Stimulated activated CD8-positive, alpha-beta memory T cell treated with anti-CD3 and anti-CD28 coated beads, Interleukin-15, amount 100 ng/mL, for 24 hours (primary cell): Measurements from ENCODE around the gene ERBB4.
"Not testable (repeated sequence)": the region's sequence is repeated elsewhere in the genome, so short reads cannot be mapped to it uniquely, and the experiment has no call there.

Source experiments
- DNase-seq: peaks from one replicate; pipeline ENCODE4 v3.0.0-alpha.2; 2020; ENCODE audit warnings: low read depth

Gene ERBB4

DNA sequence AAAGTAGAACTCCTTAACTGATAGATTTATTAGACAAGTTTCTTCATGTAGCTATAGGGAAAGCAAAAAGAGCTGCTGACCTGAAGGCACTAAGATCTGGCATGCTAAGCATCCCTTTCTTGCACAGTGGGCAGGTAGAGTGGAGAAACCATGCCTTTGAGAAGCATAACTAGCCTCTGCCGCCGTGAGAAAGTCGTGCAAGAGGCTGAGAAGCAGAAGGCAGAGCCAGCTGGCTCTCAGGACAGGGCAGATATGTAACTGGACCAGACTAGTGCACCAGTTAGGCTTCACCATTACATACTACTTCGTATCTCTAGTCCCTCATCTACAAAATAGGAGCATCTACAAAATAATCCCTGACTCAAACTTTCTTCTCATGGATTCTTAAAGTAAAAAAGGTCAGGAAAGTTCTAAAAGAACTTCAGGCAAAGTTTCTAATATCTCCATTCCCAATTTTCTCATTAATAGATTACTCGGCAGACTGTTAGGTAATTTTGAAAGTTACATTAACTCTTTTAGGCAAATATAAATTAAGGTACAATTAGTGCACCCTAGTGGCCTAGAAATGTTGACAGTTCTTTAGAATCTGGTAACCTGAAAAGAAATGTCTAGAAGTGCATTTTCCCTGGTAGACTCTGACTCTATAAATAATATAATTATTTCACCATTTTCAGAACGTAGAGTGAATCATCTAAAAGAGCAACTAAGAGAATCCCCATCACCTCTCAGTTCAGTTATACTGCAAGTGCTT, 10.3 kb downstream of the ERBB4 start:
- DNase-seq, result no peak

- DNase-seq, result no peak
Observed at GRCh38 chr2:212526059-212526458, 12.5 kb downstream of the ERBB4 start.

DNA sequence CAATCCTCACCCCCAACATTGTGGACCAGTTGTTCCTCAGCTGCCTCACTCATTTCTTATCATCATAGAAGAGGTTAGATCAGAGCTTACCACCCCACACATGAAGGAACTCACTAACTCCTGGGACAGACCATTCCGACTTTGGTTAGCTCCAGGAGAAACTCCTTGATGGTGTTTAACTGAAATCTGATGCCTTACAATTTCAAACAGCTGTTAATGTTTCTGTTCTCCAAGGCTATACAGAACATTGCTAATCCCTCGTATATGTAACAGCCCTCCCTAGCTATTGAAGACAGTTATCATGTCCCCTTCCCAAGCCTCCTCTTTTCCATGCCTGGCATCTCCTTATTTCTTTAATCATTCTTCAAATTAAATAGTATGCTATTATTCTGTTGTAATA, 14.8 kb downstream of the ERBB4 start:
- no peak for DNase-seq

GRCh38 chr2:212520340-212520739, 18.3 kb downstream of the ERBB4 start:
- DNase-seq, result no peak

- no peak for DNase-seq
Observed at GRCh38 chr2:212517693-212518092, 20.9 kb downstream of the ERBB4 start.

- no peak for DNase-seq
Observed at GRCh38 chr2:212505586-212505985, 33.0 kb downstream of the ERBB4 start.

- DNase-seq, result no peak
Observed at GRCh38 chr2:212495046-212495445, 43.6 kb downstream of the ERBB4 start.

DNA sequence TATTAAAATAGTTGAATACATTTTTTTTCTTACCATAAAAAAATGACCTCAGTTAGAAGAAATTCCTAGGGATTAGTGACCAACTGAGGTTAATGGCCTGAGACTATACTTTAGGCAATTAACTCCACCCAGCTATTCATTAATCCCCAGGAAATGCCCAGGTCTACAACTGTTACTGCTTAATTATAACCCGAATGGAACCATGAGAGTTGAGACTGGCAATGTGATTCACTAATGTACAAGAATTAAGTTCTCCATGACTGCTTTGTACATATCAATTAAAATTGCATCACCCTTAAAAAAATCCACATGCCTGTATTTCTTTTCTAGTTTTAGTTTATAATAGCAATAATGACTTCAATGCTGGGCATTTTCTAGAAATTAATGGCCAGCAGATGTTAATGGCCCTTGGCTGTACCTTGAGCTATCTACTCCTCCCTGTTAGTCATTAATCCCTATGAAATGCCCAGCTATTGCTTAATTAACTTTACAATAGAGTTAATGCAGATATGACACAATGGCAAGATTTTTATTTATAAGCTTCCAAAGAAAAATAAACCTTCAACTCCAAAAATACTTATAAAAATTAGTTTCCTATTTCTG, 44.1 kb downstream of the ERBB4 start:
- no peak for DNase-seq

- DNase-seq, result no peak
Observed at GRCh38 chr2:212489719-212490346, 48.8 kb downstream of the ERBB4 start.

- no peak for DNase-seq
Observed at GRCh38 chr2:212488611-212489010, 50.0 kb downstream of the ERBB4 start.

DNA sequence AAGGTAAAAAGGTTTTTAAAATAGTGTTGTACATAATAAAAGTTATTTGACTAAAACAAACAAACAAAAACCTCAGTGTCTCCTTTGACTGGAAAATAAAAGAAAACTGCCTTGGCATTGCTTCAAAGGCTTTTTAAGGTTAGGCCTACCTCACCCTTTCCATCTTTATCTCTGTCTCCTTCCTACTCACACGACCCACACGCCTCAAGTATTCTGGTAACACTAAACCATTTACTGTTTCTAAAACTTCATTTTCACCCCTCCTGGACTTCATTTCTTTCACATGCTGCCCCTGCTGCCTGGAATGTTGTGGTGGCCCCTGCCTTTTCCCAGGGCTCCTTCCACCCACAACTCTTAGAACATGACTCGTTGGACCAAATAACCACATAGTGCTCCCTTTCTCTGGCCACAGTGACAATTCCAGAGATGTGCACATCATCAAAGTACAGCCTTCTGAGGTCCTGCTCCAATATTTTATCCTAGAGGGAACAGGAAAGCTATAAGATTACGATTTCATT, 54.0 kb downstream of the ERBB4 start:
- no peak for DNase-seq

DNA sequence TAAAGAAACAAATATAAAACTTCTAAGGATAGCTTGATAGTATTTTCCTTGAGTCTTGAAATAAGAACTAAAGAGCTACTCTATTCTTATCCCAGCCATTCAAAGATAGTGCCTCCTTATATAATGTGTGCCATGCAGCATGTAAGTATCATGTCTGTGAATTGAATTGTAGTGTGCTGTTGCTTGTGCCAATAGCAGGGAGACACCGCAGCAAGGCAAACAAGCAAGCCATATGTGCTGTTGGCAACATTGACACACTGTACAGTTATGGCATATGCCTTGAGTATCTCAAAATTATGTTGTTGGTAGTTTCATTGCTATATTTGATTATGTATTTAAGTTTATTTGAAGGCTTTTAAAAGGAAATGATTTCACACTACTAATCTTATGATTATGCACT, 58.2 kb downstream of the ERBB4 start:
- DNase-seq, result no peak

DNA sequence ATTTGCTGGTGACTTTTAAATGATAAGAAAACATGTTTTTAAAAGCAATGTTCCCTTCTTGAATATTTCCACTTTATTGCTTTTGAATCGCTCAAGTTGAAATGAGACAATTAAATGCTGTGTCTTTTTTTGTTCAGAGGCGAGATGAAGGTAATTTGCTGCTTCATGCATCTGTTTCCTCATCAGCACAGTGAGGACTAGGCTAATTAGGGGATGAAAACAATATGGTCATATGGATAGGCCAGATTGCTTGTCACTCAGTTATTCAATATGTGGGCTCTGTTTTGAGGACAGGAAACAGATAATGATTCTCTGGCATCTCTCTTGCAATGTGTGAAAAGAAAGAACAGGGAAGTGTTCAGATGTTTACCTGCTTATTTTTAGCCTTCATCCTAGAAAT, 61.0 kb downstream of the ERBB4 start:
- no peak for DNase-seq

GRCh38 chr2:212473211-212473610, 65.4 kb downstream of the ERBB4 start:
- no peak for DNase-seq

DNA sequence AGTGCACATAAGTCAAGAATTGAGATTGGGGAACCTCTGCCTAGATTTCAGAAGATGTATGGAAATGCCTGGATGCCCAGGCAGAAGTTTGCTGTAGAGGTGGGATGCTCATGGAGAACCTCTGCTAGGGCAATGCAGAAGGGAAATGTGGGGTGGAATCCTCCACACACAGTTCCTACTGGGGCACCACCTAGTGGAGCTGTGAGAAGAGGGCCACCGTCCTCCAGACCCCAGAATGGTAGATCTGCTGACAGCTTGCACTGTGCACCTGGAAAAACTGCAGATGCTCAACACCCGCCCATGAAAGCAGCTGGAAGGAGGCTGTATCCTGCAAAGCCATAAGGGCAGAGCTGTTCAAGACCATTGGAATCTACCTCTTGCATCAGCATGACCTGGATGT, 71.1 kb downstream of the ERBB4 start:
- not testable (repeated sequence) for DNase-seq

- no peak for DNase-seq
Observed at GRCh38 chr2:212465456-212465855, 73.1 kb downstream of the ERBB4 start.

DNA sequence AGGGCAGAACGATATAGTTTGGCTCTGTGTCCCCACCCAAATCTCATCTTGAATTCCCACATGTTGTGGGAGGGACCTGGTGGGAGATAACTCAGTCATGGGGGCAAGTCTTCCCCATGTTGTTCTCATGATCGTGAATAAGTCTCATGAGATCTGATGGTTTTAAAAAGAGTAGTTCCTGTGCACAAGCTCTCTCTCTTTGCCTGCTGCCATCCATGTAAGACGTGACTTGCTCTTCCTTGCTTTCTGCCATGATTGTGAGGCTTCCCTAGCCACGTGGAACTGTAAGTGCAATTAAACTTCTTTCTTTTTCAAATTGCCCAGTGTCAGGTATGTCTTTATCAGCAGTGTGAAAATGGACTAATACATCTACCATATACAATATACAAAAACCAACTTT, 76.9 kb downstream of the ERBB4 start:
- DNase-seq, result not testable (repeated sequence)

DNA sequence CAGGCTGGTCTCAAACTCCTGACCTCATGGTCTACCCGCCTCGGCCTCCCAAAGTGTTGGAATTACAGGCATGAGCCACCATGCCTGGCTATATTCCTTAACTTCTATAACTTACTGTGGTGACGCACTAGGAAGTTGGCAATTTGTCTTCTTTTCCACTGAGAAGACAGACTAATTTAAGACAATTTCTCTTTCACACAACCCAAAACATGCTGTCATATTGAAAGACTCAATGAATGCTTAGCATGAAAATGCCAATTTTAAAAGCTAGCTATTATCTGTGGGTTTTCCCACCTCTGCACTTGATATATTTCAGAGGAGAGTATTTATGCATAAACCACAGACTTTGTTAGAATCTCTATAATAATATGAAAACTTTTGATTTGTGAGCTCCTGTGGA, 84.5 kb downstream of the ERBB4 start:
- no peak for DNase-seq

DNA sequence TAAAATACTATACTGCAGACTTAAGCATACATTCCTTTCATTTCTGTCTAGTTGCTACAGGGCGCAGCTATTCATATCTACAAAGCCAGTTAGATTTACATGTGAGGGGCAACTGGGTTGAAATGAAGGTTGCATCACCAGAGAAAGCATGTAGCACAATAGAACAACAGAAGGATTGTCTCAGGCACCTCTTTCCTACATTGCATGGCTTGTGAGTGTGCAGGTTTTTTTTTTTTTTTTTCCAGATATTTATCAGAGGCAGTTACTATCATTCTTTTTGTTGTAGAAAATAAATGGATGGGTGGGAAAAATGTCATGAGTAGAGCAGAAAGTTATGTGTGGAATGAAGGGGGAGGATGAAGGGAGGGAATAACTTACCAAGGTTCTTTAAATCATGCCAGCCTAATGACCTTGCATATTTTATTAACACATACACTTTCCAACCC, 86.8 kb downstream of the ERBB4 start:
- DNase-seq, result no peak

- DNase-seq, result no peak
Observed at GRCh38 chr2:212448698-212449097, 89.9 kb downstream of the ERBB4 start.

DNA sequence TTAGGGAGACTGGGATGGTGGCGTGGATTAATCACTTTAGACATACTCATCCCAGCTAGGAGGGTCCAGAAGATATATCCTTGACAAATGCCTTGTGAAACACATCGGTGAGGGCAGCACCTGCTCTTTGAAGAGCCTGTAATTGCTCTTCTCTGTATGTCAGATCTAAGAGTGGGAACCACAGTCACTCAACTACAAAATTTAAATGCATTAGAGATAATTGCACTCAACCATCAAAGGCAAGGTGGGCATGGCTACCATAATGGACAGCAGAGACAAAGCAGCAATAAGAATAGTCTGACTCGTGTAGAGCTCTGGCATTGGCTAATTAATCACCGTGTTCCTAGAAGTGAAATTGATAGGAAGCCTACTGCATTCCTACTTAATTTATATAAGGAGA, 96.8 kb downstream of the ERBB4 start:
- DNase-seq, result no peak

DNA sequence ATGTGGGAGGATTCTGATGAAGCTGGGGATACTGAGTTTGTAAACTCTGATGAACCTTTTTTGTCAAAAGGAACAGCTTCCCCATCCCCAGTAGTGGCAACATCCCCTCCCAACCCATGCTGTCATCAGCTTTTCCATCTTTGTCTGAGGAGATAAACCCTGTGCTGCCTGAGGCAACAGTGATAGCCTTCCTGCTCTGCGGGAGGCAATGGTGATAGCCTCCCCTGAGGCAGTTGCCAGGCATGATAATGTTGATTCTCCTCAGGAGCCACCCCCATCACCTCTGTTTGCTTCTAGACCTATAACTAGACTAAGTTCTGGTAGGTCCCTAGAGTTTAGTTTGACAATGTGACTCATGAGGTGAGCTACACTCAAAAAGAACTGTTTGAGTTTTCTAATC, 97.5 kb downstream of the ERBB4 start:
- no peak for DNase-seq
